Tibial artery (tissue), 4 donors: ENCODE data around the gene UGT2B28.
"Not testable (repeated sequence)": the region's sequence is repeated elsewhere in the genome, so short reads cannot be mapped to it uniquely, and the experiment has no call there.

Source experiments
- DNase-seq, 2 donors: peaks; one replicate each; pipeline ENCODE4 v3.0.0-alpha.2; 2019
- H3K27ac ChIP-seq, 2 donors: fragments of 200-600 bp; sonication (generic) in 1 of 2; 1 replicate in 1 of 2; 2 replicates in 1 of 2; pipeline ENCODE4 v1.5.1; 2018 to 2019; ENCODE audit warnings: mild to moderate bottlenecking in 1 of 2
- H3K27me3 ChIP-seq, 2 donors: fragments of 200-600 bp; sonication (generic) in 1 of 2; one replicate each; pipeline versions ENCODE4 v1.5.1 to v1.6.0; 2016 to 2019
- H3K36me3 ChIP-seq, 3 donors: fragments of 200-600 bp; sonication (generic) in 2 of 3; one replicate each; pipeline ENCODE4 v1.5.1; 2016 to 2019; ENCODE audit warnings: mild to moderate bottlenecking in 2 of 3
- H3K4me1 ChIP-seq, 4 donors: fragments of 200-600 bp; sonication (generic) in 2 of 4; 1 replicate in 3 of 4; 2 replicates in 1 of 4; pipeline ENCODE4 v1.5.1; 2016 to 2019
- H3K4me3 ChIP-seq, 2 donors: fragments of 200-600 bp; sonication (generic) in 1 of 2; 1 replicate in 1 of 2; 2 replicates in 1 of 2; pipeline ENCODE4 v1.5.1; 2018 to 2019; ENCODE audit warnings: mild to moderate bottlenecking in 2 of 2
- H3K9me3 ChIP-seq, 3 donors: fragments of 200-600 bp; sonication (generic) in 1 of 3; one replicate each; pipeline ENCODE4 v1.5.1; 2016 to 2019
- intact Hi-C: fragments of 100-400 bp; cut with DNase I; formaldehyde crosslinking; loops from one replicate; pipeline ENCODE4 v1.15.0; 2023; ENCODE audit warnings: low total_unique reads
- TF ChIP-seq, protein P1 (sequence below), 2 experiments: fragments of 200-600 bp in 1 of 2; fragments of 450-650 bp in 1 of 2; IDR thresholded peaks; one replicate each; pipeline ENCODE4 v1.5.1; 2017 to 2019; ENCODE audit warnings: antibody characterized with exemption in 2 of 2, mild to moderate bottlenecking in 1 of 2, moderate library complexity in 1 of 2

UGT2B28 gene

DNA sequence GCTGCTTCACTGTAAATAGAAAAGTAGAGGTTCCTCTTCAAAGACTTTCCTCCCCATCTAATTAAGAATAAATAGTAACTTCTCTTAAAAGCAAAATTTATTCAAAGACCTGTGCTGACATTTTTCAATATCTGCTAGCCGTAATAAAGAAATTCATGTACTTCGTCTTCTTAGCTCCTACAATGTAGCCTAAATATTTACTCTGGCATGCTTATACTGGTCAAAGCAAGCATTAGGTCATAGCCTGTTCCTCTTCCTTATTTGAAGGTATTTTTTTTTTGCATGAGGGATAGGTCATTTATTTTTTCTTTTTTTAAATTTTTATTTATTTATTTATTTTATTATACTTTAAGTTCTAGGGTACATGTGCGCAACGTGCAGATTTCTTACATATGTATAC lies 30.0 kb downstream of the UGT2B28 start:
- H3K27ac ChIP-seq, H3K9me3 ChIP-seq, H3K4me3 ChIP-seq, H3K27me3 ChIP-seq, DNase-seq, intact Hi-C loops, H3K4me1 ChIP-seq, H3K36me3 ChIP-seq: not testable (repeated sequence)

DNA sequence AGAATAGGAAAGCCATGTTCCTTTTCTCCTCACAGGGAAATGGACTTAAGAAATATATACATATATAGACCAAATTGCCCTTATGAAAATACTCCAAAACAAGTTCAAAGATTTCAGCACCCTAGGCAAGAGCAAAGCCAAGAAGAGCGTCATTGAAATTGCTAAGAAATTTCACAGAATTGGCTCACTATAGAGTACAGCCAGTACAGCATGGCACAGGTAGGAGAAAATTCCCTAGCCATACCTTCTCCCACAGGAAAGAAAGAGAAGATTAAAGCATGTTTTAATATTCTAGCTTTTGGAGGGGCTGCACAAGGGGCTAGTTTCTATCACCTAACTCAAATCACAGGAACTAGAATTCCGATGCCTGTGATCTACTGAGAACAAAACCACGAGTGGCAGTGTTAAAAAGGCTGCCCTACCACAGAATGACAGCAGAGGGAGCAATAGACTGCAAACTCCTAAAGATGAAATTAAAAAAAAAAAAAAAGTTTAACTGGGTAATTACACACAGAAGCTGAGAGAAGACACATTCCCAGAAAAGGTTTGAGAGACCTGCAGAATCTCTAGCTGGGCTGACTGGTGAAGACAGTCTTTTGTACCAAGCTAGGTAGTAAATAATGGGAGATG lies 37.5 kb downstream of the UGT2B28 start:
- H3K27ac ChIP-seq, DNase-seq, H3K4me1 ChIP-seq, H3K36me3 ChIP-seq, intact Hi-C loops, H3K9me3 ChIP-seq, H3K4me3 ChIP-seq, H3K27me3 ChIP-seq: not testable (repeated sequence)

DNA sequence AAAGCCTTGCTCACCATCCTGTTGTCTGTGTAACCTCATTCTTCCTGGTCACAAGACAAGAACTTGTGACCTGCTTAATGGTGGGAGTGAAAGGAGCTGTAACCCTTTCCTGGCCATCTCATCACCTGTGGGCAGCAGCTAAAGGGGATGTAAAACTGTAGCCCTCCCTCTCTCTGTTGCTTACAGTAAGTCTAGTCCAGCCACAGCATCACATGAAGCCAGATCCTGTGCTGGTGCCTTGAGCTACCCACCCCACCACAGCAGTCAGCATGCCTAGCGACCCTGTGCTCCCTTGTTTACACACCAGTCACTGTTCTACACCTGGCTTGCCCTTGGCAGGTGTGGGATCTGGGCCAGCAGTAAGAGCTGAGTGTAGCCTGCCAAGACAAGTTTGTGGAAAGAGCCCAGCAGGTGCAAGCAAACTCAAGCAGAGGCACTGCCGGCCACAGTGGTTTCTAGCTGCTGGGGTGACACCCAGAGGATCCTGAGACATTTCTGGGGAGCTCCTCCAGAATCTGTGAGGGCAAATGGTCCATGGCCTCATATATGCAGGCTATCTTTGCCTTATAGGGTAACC lies 41.0 kb downstream of the UGT2B28 start:
- Histone ChIP-seq H3K36me3 (no peaks in the 10 kb centered on the region), H3K27ac (no peak overlapping the region), H3K4me3 (no peak overlapping the region), H3K27me3 (no peaks in the 10 kb centered on the region), H3K4me1 (no peaks in the 10 kb centered on the region), H3K9me3 (no peaks in the 10 kb centered on the region)
- no peak for DNase-seq
- TF ChIP-seq, protein P1, sequence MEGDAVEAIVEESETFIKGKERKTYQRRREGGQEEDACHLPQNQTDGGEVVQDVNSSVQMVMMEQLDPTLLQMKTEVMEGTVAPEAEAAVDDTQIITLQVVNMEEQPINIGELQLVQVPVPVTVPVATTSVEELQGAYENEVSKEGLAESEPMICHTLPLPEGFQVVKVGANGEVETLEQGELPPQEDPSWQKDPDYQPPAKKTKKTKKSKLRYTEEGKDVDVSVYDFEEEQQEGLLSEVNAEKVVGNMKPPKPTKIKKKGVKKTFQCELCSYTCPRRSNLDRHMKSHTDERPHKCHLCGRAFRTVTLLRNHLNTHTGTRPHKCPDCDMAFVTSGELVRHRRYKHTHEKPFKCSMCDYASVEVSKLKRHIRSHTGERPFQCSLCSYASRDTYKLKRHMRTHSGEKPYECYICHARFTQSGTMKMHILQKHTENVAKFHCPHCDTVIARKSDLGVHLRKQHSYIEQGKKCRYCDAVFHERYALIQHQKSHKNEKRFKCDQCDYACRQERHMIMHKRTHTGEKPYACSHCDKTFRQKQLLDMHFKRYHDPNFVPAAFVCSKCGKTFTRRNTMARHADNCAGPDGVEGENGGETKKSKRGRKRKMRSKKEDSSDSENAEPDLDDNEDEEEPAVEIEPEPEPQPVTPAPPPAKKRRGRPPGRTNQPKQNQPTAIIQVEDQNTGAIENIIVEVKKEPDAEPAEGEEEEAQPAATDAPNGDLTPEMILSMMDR (IDR thresholded peaks at IDR 0.05): no peak
- intact Hi-C loops: no loop called here

DNA sequence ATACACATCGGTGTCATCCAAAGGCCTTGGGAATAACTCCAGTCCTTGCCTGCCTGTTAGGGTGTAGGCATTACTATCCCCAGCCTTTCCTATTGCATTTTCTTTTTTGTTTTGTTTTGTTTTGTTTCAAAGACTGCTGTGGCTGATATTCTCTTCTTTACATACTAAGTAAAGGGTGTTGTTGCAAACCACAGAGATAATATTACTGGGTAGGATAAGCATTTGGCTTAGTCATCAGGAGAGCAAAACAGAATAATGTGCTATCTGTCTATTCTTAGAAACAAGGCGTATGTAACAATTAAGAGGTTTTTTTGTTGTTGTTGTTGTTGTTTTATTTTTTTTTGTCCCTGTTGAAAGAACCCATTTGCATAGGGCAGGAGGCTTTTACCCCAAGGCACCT lies 41.8 kb downstream of the UGT2B28 start:
- H3K4me3 ChIP-seq: no peak overlapping the region
- H3K4me1 ChIP-seq: no peaks in the 10 kb centered on the region
- H3K27ac ChIP-seq: no peak overlapping the region
- intact Hi-C loops: no loop called here
- H3K9me3 ChIP-seq: no peaks in the 10 kb centered on the region
- DNase-seq: no peak
- TF ChIP-seq, protein P1 (IDR thresholded peaks at IDR 0.05): no peak
- H3K36me3 ChIP-seq: no peaks in the 10 kb centered on the region
- H3K27me3 ChIP-seq: no peaks in the 10 kb centered on the region

DNA sequence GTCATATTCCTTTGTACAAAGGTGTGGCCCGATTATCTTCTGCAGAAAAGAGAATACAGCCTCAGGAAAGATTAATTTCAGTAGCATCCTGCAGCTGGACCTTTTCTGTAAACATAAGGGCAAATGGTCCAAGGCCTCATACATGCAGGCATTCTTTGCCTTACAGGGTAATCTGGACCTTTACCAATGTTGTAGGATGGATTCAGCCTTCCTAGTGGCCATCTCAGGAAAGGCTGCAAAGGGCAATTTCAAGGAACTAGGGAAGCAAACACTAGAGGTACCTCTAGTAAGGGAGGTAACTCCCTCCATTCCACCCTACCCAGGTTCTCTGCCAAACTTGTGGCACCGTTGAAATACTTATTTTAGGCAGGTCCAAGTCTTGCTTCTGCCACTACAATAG lies 43.0 kb downstream of the UGT2B28 start:
- Histone ChIP-seq H3K4me3 (no peak overlapping the region), H3K4me1 (no peaks in the 10 kb centered on the region), H3K27me3 (no peaks in the 10 kb centered on the region), H3K9me3 (no peaks in the 10 kb centered on the region), H3K27ac (no peak overlapping the region), H3K36me3 (no peaks in the 10 kb centered on the region)
- intact Hi-C loops: no loop called here
- no peak for DNase-seq
- TF ChIP-seq, protein P1 (IDR thresholded peaks at IDR 0.05): no peak

DNA sequence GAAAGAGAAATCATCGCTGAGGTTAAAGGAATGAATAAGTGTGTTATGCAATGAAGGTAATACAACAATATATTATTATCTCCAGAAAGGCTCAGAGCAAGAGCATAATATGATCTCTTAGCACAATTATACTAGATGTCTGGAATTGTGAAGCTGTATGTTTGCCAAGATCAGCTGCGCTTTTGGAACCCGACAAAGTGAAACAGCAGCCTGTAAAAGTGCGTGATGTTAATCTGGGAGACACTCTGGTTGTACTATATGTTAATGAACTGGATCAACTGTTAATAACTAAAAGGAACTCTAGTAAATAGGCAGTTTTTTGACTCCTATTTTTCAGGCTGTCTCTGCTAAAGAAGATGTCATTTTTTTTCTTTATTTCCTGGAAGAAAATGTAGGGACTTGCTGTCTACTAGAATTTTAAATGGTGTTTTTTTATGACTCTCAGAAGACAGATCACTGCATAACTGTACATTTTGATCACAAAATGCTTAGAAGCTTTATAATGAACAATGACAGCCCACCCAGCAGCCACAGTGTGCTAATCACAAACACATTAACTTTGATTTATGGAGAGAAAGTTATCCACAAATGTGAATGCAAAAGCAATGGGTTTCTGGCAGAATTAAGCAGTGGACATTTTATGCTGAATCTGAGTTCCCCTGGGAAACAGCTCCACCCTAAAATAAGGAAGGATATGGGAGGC lies 50.2 kb downstream of the UGT2B28 start:
- no peak for DNase-seq
- intact Hi-C loops: no loop called here
- no peaks in the 10 kb centered on the region for H3K9me3 ChIP-seq
- TF ChIP-seq, protein P1 (IDR thresholded peaks at IDR 0.05): no peak
- H3K27ac ChIP-seq: no peak overlapping the region
- H3K36me3 ChIP-seq: no peaks in the 10 kb centered on the region
- no peaks in the 10 kb centered on the region for H3K4me1 ChIP-seq
- H3K4me3 ChIP-seq: no peak overlapping the region
- H3K27me3 ChIP-seq: no peaks in the 10 kb centered on the region

DNA sequence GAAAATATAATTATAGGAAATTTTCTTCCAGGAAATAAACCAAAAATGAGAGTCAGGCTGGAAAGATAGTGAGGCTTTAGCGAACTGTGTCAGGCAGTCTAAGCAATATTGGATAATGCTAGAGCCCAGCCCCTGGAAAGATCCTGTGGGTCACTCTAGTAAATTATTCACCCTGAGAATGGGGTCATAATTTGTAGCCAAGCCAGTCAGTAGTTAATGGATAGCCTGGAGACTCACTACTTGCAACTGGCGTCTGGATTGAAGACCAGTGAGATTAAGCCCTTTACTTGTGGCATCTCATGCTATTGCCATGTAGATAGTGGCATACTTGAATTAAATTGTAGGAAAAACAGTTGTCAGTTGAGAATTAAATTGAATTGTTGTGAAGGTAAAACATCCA lies 51.0 kb downstream of the UGT2B28 start:
- H3K4me3 ChIP-seq, H3K36me3 ChIP-seq, H3K4me1 ChIP-seq, intact Hi-C loops, H3K27me3 ChIP-seq, H3K27ac ChIP-seq, H3K9me3 ChIP-seq, DNase-seq: not testable (repeated sequence)

DNA sequence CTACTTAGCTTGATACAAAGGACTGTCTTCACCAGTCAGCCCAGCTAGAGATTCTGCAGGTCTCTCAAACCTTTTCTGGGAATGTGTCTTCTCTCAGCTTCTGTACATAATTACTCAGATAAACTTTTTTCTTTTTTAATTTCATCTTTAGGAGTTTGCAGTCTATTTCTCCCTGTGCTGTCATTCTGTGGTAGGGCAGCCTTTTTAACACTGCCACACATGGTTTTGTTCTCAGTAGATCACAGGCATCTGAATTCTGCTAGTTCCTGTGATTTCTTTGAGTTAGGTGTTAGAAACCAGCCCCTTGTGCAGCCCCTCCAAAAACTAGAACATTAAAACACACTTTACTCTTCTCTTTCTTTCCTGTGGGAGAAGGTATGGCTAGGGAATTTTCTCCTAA lies 55.2 kb downstream of the UGT2B28 start:
- H3K4me3 ChIP-seq, intact Hi-C loops, H3K4me1 ChIP-seq, H3K9me3 ChIP-seq, H3K36me3 ChIP-seq, DNase-seq, H3K27ac ChIP-seq, H3K27me3 ChIP-seq: not testable (repeated sequence)

DNA sequence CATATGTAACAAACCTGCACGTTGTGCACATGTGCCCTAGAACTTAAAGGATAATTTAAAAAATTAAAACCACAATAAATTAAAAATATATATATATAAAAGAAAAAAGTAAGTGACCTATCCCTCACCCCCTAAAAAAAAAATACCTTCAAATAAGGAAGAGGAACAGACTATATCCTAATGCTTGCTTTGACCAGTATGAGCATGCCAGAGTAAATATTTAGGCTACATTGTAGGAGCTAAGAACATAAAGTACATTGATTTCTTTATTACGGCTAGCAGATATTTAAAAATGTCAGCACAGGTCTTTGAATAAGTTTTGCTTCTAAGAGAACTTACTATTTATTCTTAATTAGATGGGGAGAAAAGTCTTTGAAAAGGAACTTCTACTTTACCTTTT lies 62.8 kb downstream of the UGT2B28 start:
- DNase-seq, H3K27me3 ChIP-seq, H3K4me1 ChIP-seq, H3K36me3 ChIP-seq, intact Hi-C loops, H3K4me3 ChIP-seq, H3K9me3 ChIP-seq, H3K27ac ChIP-seq: not testable (repeated sequence)
